ENCODE data around the gene NEDD4.
"Not testable (repeated sequence)": the region's sequence is repeated elsewhere in the genome, so short reads cannot be mapped to it uniquely, and the experiment has no call there.

NEDD4 gene

DNA sequence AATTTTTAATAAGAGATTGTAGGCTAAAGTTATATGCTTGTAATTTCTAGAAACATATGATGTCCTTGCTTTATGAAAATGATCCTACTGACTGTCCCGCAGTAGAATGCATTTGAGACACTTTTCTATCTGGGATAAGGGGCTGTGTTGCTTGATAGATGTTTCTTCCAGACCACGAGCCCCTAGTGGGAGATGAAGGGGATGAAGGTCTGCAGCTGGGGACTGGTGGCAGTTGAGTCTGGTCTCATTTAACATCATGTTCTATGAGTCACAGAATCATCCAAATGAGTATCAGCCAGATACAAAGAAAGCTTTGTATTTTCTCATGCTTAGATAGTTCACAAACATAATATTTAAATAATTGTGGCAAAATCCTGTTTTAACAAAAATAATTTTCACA lies 166.2 kb downstream of the NEDD4 start:
- Histone ChIP-seq H3K9me3 (ENCODE audit: control extremely low read depth in 1 of 5, control insufficient read depth in 4 of 5, insufficient read depth in 2 of 5, low read depth in 1 of 5, low read length in 4 of 5) (no peaks in the 10 kb centered on the region), H3K4me3 (ENCODE audit: control insufficient read depth in 1 of 7, extremely low read depth in 1 of 7, insufficient read depth in 4 of 7, low read depth in 2 of 7, low read length in 6 of 7) (no peak overlapping the region), H3K36me3 (ENCODE audit: control insufficient read depth in 4 of 4, insufficient read depth in 4 of 4, low read length in 3 of 4) (peaks cover 0 to 17% (median 2%) of the 10 kb centered on the region in 4 experiments), H3K27me3 (replicated peaks in 2 of 5; ENCODE audit: control insufficient read depth in 4 of 5, insufficient read depth in 5 of 5, low read length in 4 of 5) (no peaks in the 10 kb centered on the region), H3K4me1 (ENCODE audit: control extremely low read depth in 1 of 4, control insufficient read depth in 4 of 4, insufficient read depth in 4 of 4, low read length in 3 of 4) (peaks cover 0 to 10% (median 8%) of the 10 kb centered on the region in 4 experiments), H3K27ac (ENCODE audit: insufficient read depth in 1 of 2, low read depth in 1 of 2, low read length in 2 of 2, poor library complexity in 1 of 2, severe bottlenecking in 2 of 2) (no peak overlapping the region)
- 83% methylated on average over 2 of the region's 2 CpGs for WGBS (ENCODE audit: insufficient coverage)
- CTCF ChIA-PET, result no interaction called here
- peak in 2 of 3 donors; percentile 14 to 29 for DNase-seq
- POLR2A ChIA-PET, result no interaction called here

DNA sequence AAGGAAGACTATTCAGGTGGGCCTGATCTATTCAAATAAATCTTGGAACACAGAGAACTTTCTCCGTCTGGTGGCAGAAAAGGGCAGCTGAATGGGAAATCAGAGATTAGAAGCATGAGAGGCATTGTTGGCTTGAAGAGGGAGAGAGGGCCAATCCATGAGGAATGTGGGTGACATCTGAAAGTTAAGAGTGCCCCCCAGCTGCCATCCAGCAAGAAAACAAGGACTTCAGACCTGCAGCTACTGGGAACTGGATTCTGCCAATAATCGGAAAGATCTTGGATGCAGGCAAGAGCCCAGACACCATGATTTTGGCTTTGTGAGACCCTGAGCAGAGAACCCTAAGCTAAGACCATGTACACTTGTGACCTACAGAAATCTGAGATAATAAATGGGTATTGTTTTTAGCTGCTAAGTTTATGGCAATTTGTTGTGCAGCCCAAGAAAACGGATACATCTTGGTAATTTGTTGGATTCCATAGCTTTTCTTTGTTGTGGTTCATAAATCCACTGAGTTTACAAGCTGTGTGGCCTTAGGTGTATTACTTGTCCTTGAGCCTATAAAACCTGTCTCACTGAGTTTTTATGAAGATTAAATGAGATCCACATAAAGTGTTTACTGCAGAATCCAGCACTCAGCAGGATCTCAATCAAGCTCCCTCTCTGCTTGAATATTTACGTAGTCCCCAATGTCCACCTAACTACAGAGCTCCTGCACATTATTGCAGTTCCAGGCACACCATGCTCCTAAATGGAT lies 168.4 kb downstream of the NEDD4 start:
- H3K9me3 ChIP-seq (ENCODE audit: control extremely low read depth in 1 of 5, control insufficient read depth in 4 of 5, insufficient read depth in 2 of 5, low read depth in 1 of 5, low read length in 4 of 5), result no peaks in the 10 kb centered on the region
- ChIA-PET POLR2A (interaction anchor here (0.6 kb wide), 1 partner anchor 256 kb away, joined by 5 read pairs; no protein-coding TSS in a partner anchor), CTCF (interaction anchor here (0.8 to 0.9 kb wide), 2 partner anchors 18 to 176 kb away, joined by 3 read pairs; no protein-coding TSS in a partner anchor)
- H3K27me3 ChIP-seq (replicated peaks in 2 of 5; ENCODE audit: control insufficient read depth in 4 of 5, insufficient read depth in 5 of 5, low read length in 4 of 5), result no peaks in the 10 kb centered on the region
- H3K36me3 ChIP-seq (ENCODE audit: control insufficient read depth in 4 of 4, insufficient read depth in 4 of 4, low read length in 3 of 4), result peaks cover 0 to 7% (median 0%) of the 10 kb centered on the region in 4 experiments
- no peak overlapping the region for H3K27ac ChIP-seq (ENCODE audit: insufficient read depth in 1 of 2, low read depth in 1 of 2, low read length in 2 of 2, poor library complexity in 1 of 2, severe bottlenecking in 2 of 2)
- no peak for DNase-seq
- H3K4me3 ChIP-seq (ENCODE audit: control insufficient read depth in 1 of 7, extremely low read depth in 1 of 7, insufficient read depth in 4 of 7, low read depth in 2 of 7, low read length in 6 of 7), result no peak overlapping the region
- WGBS (ENCODE audit: insufficient coverage), result 96% methylated on average over 3 of the region's 4 CpGs
- H3K4me1 ChIP-seq (ENCODE audit: control extremely low read depth in 1 of 4, control insufficient read depth in 4 of 4, insufficient read depth in 4 of 4, low read length in 3 of 4), result peaks cover 0 to 6% (median 5%) of the 10 kb centered on the region in 4 experiments

- H3K4me3 ChIP-seq (ENCODE audit: control insufficient read depth in 1 of 7, extremely low read depth in 1 of 7, insufficient read depth in 4 of 7, low read depth in 2 of 7, low read length in 6 of 7), result no peak overlapping the region
- no peak overlapping the region for H3K27ac ChIP-seq (ENCODE audit: insufficient read depth in 1 of 2, low read depth in 1 of 2, low read length in 2 of 2, poor library complexity in 1 of 2, severe bottlenecking in 2 of 2)
- ChIA-PET CTCF (no interaction called here), POLR2A (no interaction called here)
- no peak for DNase-seq
- no peaks in the 10 kb centered on the region for H3K4me1 ChIP-seq (ENCODE audit: control extremely low read depth in 1 of 4, control insufficient read depth in 4 of 4, insufficient read depth in 4 of 4, low read length in 3 of 4)
- H3K36me3 ChIP-seq (ENCODE audit: control insufficient read depth in 4 of 4, insufficient read depth in 4 of 4, low read length in 3 of 4), result peaks cover 0 to 7% (median 0%) of the 10 kb centered on the region in 4 experiments
- no peaks in the 10 kb centered on the region for H3K27me3 ChIP-seq (replicated peaks in 2 of 5; ENCODE audit: control insufficient read depth in 4 of 5, insufficient read depth in 5 of 5, low read length in 4 of 5)
- WGBS (ENCODE audit: insufficient coverage), result 0% methylated on average over 1 of the region's 3 CpGs
- H3K9me3 ChIP-seq (ENCODE audit: control extremely low read depth in 1 of 5, control insufficient read depth in 4 of 5, insufficient read depth in 2 of 5, low read depth in 1 of 5, low read length in 4 of 5), result no peaks in the 10 kb centered on the region
Measured at GRCh38 chr15:55823699-55824340, 169.6 kb downstream of the NEDD4 start.

DNA sequence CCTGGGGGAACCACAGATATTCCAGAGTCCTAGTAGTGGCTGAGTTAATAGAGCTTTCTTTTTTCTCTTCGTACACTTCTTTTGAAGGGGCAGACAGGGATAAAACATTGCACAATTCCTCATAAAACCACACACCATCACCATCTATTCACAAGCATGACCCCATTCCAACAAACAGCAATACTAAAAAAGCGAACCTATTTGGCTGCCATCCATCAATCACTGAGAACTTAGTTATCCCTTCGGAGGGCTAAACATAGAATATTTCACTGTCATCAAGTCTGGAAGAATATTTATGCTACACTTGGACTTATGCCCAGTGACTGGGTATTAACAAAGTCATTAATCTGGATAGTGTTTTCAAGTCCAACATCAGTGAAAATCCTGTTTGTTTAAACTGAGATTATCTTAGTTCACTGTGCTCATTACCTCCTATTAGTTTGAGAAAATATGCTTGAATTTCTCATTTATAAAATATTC lies 170.2 kb downstream of the NEDD4 start:
- no peak for DNase-seq
- POLR2A ChIA-PET, result no interaction called here
- H3K4me1 ChIP-seq (ENCODE audit: control extremely low read depth in 1 of 4, control insufficient read depth in 4 of 4, insufficient read depth in 4 of 4, low read length in 3 of 4), result no peaks in the 10 kb centered on the region
- 50% methylated on average over 3 of the region's 3 CpGs for WGBS (ENCODE audit: insufficient coverage)
- H3K9me3 ChIP-seq (ENCODE audit: control extremely low read depth in 1 of 5, control insufficient read depth in 4 of 5, insufficient read depth in 2 of 5, low read depth in 1 of 5, low read length in 4 of 5), result no peaks in the 10 kb centered on the region
- H3K4me3 ChIP-seq (ENCODE audit: control insufficient read depth in 1 of 7, extremely low read depth in 1 of 7, insufficient read depth in 4 of 7, low read depth in 2 of 7, low read length in 6 of 7), result no peak overlapping the region
- H3K27ac ChIP-seq (ENCODE audit: insufficient read depth in 1 of 2, low read depth in 1 of 2, low read length in 2 of 2, poor library complexity in 1 of 2, severe bottlenecking in 2 of 2), result no peak overlapping the region
- no peaks in the 10 kb centered on the region for H3K27me3 ChIP-seq (replicated peaks in 2 of 5; ENCODE audit: control insufficient read depth in 4 of 5, insufficient read depth in 5 of 5, low read length in 4 of 5)
- peaks cover 0 to 4% (median 0%) of the 10 kb centered on the region in 4 experiments for H3K36me3 ChIP-seq (ENCODE audit: control insufficient read depth in 4 of 4, insufficient read depth in 4 of 4, low read length in 3 of 4)
- CTCF ChIA-PET, result no interaction called here

GRCh38 chr15:55821740-55822139 lies 171.7 kb downstream of the NEDD4 start:
- DNase-seq; CTCF ChIA-PET; H3K27ac ChIP-seq (ENCODE audit: insufficient read depth in 1 of 2, low read depth in 1 of 2, low read length in 2 of 2, poor library complexity in 1 of 2, severe bottlenecking in 2 of 2); H3K4me3 ChIP-seq (ENCODE audit: control insufficient read depth in 1 of 7, extremely low read depth in 1 of 7, insufficient read depth in 4 of 7, low read depth in 2 of 7, low read length in 6 of 7); H3K36me3 ChIP-seq (ENCODE audit: control insufficient read depth in 4 of 4, insufficient read depth in 4 of 4, low read length in 3 of 4); H3K9me3 ChIP-seq (ENCODE audit: control extremely low read depth in 1 of 5, control insufficient read depth in 4 of 5, insufficient read depth in 2 of 5, low read depth in 1 of 5, low read length in 4 of 5); H3K4me1 ChIP-seq (ENCODE audit: control extremely low read depth in 1 of 4, control insufficient read depth in 4 of 4, insufficient read depth in 4 of 4, low read length in 3 of 4); POLR2A ChIA-PET; H3K27me3 ChIP-seq (replicated peaks in 2 of 5; ENCODE audit: control insufficient read depth in 4 of 5, insufficient read depth in 5 of 5, low read length in 4 of 5): not testable (repeated sequence)
- no CpG with 5 or more reads among the region's 2 CpGs for WGBS (ENCODE audit: insufficient coverage)

GRCh38 chr15:55820043-55820442 lies 173.4 kb downstream of the NEDD4 start:
- Histone ChIP-seq H3K9me3 (ENCODE audit: control extremely low read depth in 1 of 5, control insufficient read depth in 4 of 5, insufficient read depth in 2 of 5, low read depth in 1 of 5, low read length in 4 of 5) (no peaks in the 10 kb centered on the region), H3K36me3 (ENCODE audit: control insufficient read depth in 4 of 4, insufficient read depth in 4 of 4, low read length in 3 of 4) (no peaks in the 10 kb centered on the region), H3K4me3 (ENCODE audit: control insufficient read depth in 1 of 7, extremely low read depth in 1 of 7, insufficient read depth in 4 of 7, low read depth in 2 of 7, low read length in 6 of 7) (no peak overlapping the region), H3K27me3 (replicated peaks in 2 of 5; ENCODE audit: control insufficient read depth in 4 of 5, insufficient read depth in 5 of 5, low read length in 4 of 5) (no peaks in the 10 kb centered on the region), H3K27ac (ENCODE audit: insufficient read depth in 1 of 2, low read depth in 1 of 2, low read length in 2 of 2, poor library complexity in 1 of 2, severe bottlenecking in 2 of 2) (no peak overlapping the region), H3K4me1 (ENCODE audit: control extremely low read depth in 1 of 4, control insufficient read depth in 4 of 4, insufficient read depth in 4 of 4, low read length in 3 of 4) (no peaks in the 10 kb centered on the region)
- ChIA-PET POLR2A (interaction anchor here (0.6 kb wide), 1 partner anchor 72 kb away, joined by 4 read pairs; no protein-coding TSS in a partner anchor), CTCF (interaction anchor here (1.4 kb wide), 1 partner anchor 11 kb away, joined by 3 read pairs; no protein-coding TSS in a partner anchor)
- 100% methylated on average over 4 of the region's 5 CpGs for WGBS (ENCODE audit: insufficient coverage)
- no peak for DNase-seq
